ENCODE measurements around the gene LRRC2.

Gene LRRC2, protein sequence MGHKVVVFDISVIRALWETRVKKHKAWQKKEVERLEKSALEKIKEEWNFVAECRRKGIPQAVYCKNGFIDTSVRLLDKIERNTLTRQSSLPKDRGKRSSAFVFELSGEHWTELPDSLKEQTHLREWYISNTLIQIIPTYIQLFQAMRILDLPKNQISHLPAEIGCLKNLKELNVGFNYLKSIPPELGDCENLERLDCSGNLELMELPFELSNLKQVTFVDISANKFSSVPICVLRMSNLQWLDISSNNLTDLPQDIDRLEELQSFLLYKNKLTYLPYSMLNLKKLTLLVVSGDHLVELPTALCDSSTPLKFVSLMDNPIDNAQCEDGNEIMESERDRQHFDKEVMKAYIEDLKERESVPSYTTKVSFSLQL

GRCh38 chr3:46566040-46566641 lies at the start of gene LRRC2:
Gene LRRC2 (minus strand): TSS chr3:46566302. CDS start chr3:46551591, 14,711 bp downstream.
- DNase-seq (ENCODE audit: insufficient read length, low spot score) (no peak), FAIRE-seq (no peak)
- no peak for TF ChIP-seq POLR2A (IDR thresholded peaks at IDR 0.05; ENCODE audit: low read depth, low read length)

- FAIRE-seq (no peak), DNase-seq (ENCODE audit: insufficient read length, low spot score) (no peak)
- TF ChIP-seq POLR2A (IDR thresholded peaks at IDR 0.05; ENCODE audit: low read depth, low read length), result no peak
Measured at GRCh38 chr3:46615050-46615775, 49.1 kb upstream of the LRRC2 start.

- DNase-seq (ENCODE audit: insufficient read length, low spot score) (no peak), FAIRE-seq (no peak)
Measured at GRCh38 chr3:46614431-46614830, 48.3 kb upstream of the LRRC2 start.

GRCh38 chr3:46613313-46614005 lies 47.4 kb upstream of the LRRC2 start:
- no peak for FAIRE-seq
- no peak for DNase-seq (ENCODE audit: insufficient read length, low spot score)
- TF ChIP-seq POLR2A (IDR thresholded peaks at IDR 0.05; ENCODE audit: low read depth, low read length), result no peak

More at GRCh38 chr3:46614431-46614830, 48.3 kb upstream of the LRRC2 start:
- no peak for TF ChIP-seq POLR2A (IDR thresholded peaks at IDR 0.05; ENCODE audit: low read depth, low read length)

- FAIRE-seq (no peak), DNase-seq (ENCODE audit: insufficient read length, low spot score) (no peak)
Measured at GRCh38 chr3:46612324-46612723, 46.2 kb upstream of the LRRC2 start, which contains the start of gene FAM240A. Gene FAM240A (plus strand): TSS chr3:46612525. CDS start chr3:46612684, 159 bp downstream.

DNA sequence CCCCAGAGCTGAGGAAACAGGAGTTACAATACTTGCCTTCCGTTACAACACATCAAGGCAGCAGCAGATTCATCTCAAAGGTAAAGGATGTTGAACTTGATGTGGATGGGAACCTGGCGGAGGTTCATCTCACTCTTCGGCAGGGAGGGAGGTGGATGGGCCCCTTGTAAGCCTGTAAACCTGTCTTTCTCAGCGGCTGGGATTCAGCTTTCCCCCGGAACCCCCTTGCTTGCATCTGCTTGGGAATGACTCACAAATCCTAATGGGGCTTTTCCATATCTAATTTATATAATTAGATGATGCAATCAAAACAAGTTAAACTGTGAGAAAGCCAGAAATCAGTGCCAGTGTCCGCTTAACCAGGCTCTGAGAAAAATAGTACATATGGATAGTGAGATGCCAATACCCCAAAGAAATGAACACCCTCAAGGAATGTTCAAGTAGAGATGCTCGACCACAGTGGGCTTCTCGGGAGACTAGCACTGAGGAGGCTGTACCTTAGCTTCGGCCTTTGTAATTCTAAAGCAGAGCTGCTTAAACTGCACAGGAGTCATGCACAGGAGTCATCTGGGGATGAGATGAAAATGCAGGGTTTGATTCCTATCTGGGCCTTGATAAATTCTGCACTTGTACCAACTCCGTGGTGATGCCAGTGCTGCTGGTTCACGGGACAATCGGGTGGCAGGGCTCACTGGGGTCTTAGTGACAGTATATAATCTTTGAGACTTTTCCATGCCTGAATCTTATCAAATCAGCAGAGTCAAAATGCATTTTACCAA lies 44.0 kb upstream of the LRRC2 start:
- FAIRE-seq, result no peak

More at GRCh38 chr3:46612324-46612723, 46.2 kb upstream of the LRRC2 start, which contains the start of gene FAM240A:
- TF ChIP-seq POLR2A (IDR thresholded peaks at IDR 0.05; ENCODE audit: low read depth, low read length), result no peak

DNA sequence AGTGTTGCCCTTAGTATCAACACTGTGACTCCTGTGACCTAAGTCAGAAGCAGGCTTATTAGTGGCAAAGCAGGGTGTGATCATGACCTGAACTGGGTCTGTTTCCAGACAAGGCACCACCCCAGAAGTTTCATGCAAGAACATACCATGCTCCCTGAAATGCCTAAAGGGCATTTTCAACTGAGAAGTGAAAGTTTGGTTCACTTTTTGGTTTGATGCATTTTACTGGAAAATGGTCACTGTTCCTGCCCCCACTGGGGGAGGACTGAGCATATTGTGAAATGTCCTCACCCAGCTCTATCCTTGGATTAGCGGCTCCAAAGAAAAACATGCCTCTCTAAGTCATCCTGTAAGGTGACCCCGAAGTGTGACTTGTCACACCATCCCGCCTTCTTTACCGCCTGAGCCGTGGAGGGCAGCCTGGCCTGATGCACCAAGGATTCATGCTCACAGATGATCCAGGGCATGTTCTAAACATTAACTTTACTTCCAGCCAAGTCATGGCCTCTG lies 43.2 kb upstream of the LRRC2 start:
- no peak for TF ChIP-seq POLR2A (IDR thresholded peaks at IDR 0.05; ENCODE audit: low read depth, low read length)
- FAIRE-seq, result no peak
- no peak for DNase-seq (ENCODE audit: insufficient read length, low spot score)

More for the DNA sequence above, 44.0 kb upstream of the LRRC2 start:
- DNase-seq (ENCODE audit: insufficient read length, low spot score), result no peak
- TF ChIP-seq POLR2A (IDR thresholded peaks at IDR 0.05; ENCODE audit: low read depth, low read length), result no peak

- TF ChIP-seq POLR2A (IDR thresholded peaks at IDR 0.05; ENCODE audit: low read depth, low read length), result no peak
- FAIRE-seq (no peak), DNase-seq (ENCODE audit: insufficient read length, low spot score) (no peak)
Measured at GRCh38 chr3:46607603-46608028, 41.5 kb upstream of the LRRC2 start.

- DNase-seq (ENCODE audit: insufficient read length, low spot score) (no peak), FAIRE-seq (no peak)
- TF ChIP-seq POLR2A (IDR thresholded peaks at IDR 0.05; ENCODE audit: low read depth, low read length), result no peak
Measured at GRCh38 chr3:46604127-46604526, 38.0 kb upstream of the LRRC2 start.

DNA sequence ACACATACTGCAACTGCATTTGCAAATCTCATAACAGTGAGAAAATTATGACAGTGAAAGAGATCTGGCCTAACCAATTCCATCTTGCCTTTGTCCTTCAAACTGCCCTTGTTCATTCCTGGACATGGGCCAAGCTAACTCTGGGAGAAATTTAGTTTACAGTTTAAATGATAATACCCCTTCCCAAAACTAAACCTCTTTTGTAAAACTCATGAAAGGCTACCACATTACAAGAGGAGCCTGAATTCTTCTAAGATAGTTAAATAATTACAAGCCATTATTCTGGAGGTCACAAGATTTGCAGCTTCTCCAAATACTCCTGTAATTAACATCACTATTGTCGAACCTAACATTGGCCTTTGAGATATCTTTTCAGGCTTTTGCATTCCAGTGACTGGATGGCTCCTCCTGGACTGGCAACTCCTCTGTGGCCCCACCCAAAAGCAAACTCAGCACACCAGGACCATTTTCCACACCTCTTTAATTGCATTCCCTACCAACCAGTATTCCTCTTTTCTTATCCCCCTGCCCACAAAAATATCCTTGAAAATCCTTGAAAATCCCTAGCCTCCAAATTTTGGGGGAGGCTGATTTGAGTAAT lies 37.4 kb upstream of the LRRC2 start:
- no peak for FAIRE-seq
- TF ChIP-seq POLR2A (IDR thresholded peaks at IDR 0.05; ENCODE audit: low read depth, low read length), result no peak
- no peak for DNase-seq (ENCODE audit: insufficient read length, low spot score)

DNA sequence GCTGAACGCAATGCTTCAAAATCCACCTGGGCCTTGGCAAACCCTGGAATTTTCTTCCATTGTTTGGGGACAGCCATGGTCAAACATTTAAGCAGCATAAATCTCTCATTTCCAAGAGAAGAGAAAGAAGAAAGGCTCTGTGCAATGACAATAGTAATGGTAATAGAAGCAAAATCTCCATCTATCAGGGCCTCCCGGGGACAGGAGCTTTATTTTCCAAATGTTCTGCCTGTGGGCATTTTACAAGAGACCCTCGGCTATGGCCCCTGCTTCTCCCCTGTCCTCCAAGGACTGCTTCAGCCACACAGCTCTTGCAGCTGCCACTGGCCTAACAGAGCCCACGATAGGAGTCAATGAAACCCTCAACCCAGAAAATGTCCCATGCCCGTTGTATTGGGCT lies 33.5 kb upstream of the LRRC2 start:
- no peak for TF ChIP-seq POLR2A (IDR thresholded peaks at IDR 0.05; ENCODE audit: low read depth, low read length)
- DNase-seq (ENCODE audit: insufficient read length, low spot score) (no peak), FAIRE-seq (no peak)

GRCh38 chr3:46595819-46596314 lies 29.8 kb upstream of the LRRC2 start:
- DNase-seq (ENCODE audit: insufficient read length, low spot score) (no peak), FAIRE-seq (no peak)
- TF ChIP-seq POLR2A (IDR thresholded peaks at IDR 0.05; ENCODE audit: low read depth, low read length), result no peak
